SHP77 (cell line): ENCODE data around the gene PRKCH.

Experiments
- DNase-seq, 2 experiments: peaks; one replicate each; lab custom pipeline; 2025; lab: John Stamatoyannopoulos, UW

The PRKCH gene

GRCh38 chr14:61475316-61475715 is 153.9 kb downstream of the PRKCH start:
- DNase-seq = peak; percentile 52 to 80

GRCh38 chr14:61476105-61476753 is 154.8 kb downstream of the PRKCH start:
- no peak for DNase-seq

- DNase-seq = peak in 1 of 2 experiments; percentile 66
These were observed 155.5 kb downstream of the PRKCH start for GRCh38 chr14:61476754-61477410.

- DNase-seq = peak in 1 of 2 experiments; percentile 21
These were observed 156.5 kb downstream of the PRKCH start for GRCh38 chr14:61477712-61478462.

- peak in 1 of 2 experiments; percentile 18 for DNase-seq
These were observed 157.6 kb downstream of the PRKCH start for GRCh38 chr14:61478971-61479473.

- DNase-seq = no peak
These were observed 158.5 kb downstream of the PRKCH start for GRCh38 chr14:61479746-61480502.

GRCh38 chr14:61480704-61481285 is 159.4 kb downstream of the PRKCH start:
- DNase-seq = no peak

- no peak for DNase-seq
These were observed 160.3 kb downstream of the PRKCH start for GRCh38 chr14:61481701-61482100.

GRCh38 chr14:61482348-61483206 is 161.2 kb downstream of the PRKCH start:
- no peak for DNase-seq

- DNase-seq = no peak
These were observed 162.1 kb downstream of the PRKCH start for GRCh38 chr14:61483476-61483875.

- no peak for DNase-seq
These were observed 162.7 kb downstream of the PRKCH start for GRCh38 chr14:61484031-61484430.

GRCh38 chr14:61484826-61485584 is 163.6 kb downstream of the PRKCH start:
- DNase-seq = no peak

- DNase-seq = no peak
These were observed 164.3 kb downstream of the PRKCH start for GRCh38 chr14:61485661-61486060.

- no peak for DNase-seq
These were observed 165.6 kb downstream of the PRKCH start for GRCh38 chr14:61486930-61487495.

- DNase-seq = no peak
These were observed 167.3 kb downstream of the PRKCH start for GRCh38 chr14:61488417-61489401.

GRCh38 chr14:61489512-61489911 is 168.1 kb downstream of the PRKCH start:
- DNase-seq = no peak

- DNase-seq = no peak
These were observed 168.6 kb downstream of the PRKCH start for GRCh38 chr14:61489932-61490331.

- DNase-seq = no peak
These were observed 169.8 kb downstream of the PRKCH start for GRCh38 chr14:61491224-61491623.
